Activated naive CD4-positive, alpha-beta T cell treated with anti-CD3 and anti-CD28 coated beads, Interleukin-2, amount 50 U/mL, for 16 hours (primary cell): ENCODE results near the gene SLC23A2.
"Not testable (repeated sequence)": the region's sequence is repeated elsewhere in the genome, so short reads cannot be mapped to it uniquely, and the experiment has no call there.

Source experiments
- DNase-seq: peaks from one replicate; pipeline ENCODE4 v3.0.0-alpha.2; 2020

Gene SLC23A2

DNA sequence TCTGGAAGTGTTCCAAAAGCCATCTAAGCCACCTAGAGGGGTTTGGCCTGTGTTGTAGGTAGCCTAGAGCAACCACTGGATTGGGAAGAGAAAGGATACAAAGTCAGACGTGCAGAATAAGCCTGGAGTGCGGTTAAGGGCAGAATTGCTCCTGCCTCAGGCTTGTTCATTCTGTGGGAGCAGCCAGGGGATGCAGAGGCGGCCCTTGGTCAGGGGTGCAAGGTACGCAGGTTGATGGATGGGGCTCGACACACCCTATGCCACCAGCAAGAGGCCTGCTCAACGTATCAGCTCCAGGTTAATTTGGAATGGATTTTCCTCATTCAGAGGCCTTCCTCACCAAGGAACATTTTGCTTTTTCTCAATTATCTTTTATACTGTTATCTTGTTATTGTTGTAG is 129.8 kb downstream of the SLC23A2 start:
- DNase-seq = no peak

GRCh38 chr20:4870906-4871305 is 130.4 kb downstream of the SLC23A2 start:
- DNase-seq = no peak

GRCh38 chr20:4869290-4870193 is 131.8 kb downstream of the SLC23A2 start:
- DNase-seq = no peak

DNA sequence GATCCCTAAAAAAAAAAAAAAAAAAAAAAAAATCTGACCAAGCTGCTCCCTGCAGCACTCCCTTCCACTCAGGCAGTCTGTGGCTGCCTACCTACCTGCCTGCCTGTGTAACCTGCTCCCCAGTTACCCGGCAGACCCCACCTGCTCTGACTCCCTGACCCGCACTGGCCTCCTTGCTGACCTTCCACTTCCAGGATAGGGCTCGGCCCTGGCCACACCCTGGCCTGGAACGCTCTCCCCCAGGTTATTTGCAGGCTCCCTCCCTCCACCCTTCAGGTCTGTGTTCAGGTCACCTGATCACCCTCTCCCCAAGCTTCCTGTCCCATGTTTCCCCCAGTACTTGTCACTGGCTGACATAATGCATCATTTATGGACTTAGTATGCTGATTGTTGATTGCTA is 134.3 kb downstream of the SLC23A2 start:
- DNase-seq = no peak

DNA sequence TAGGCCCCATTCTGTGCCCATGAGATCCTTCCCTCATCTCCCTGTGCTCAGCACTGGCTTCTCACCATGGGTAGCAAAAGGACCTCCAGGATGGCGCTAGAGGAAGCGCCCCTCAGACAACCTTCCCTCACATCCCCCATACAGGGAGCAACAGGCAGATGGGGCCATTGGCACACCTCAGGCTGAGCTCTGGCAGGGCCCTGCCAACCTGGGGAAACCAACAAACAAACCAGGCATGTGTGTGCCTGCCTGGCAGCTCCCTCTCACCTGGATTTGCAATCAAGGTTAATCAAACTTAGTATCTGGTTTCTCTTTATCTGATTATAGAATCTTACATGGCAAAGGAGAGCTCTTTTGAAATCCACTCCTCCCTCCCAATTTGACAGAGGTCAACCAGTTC is 134.9 kb downstream of the SLC23A2 start:
- no peak for DNase-seq

DNA sequence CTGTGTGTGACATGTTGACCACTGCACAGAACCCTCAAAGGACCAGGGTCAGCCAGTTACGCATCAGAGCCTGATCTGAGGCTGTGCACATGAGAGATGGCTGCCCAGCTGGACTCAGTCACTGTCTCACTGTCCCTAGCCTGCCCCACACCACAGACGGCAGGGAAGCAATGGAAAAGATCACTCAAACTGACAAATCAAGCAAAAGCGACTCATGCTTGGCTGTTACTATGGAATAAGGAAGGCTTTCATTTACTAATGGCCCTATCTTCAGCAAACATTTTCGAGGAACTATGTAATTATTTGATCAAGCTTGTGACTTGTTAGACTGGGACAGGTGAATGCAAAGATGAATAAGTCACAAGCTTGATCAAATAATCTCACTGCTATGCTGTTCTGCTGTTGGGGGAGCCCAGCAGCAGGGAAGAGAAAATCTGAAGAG is 137.0 kb downstream of the SLC23A2 start:
- no peak for DNase-seq

- no peak for DNase-seq
Observed at GRCh38 chr20:4862661-4863060, 138.6 kb downstream of the SLC23A2 start.

DNA sequence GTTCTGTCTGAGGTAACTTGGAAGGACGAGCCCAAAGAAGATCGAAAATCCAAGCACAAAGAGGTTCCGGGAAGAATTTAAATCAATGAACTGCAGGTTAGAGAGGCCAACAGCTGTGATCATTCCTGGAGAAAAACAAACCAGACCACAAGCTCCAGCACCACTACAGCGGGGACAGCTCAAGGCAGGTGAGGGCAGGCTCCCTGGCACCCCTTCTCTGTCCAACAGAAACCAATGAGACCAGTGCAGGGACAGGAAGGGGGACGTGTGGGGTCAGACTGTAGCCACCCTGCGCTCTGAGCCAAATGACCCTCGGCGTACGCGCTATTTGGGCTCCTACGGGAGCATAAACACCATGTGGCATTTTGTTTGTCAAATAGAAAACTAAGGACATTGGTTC is 139.3 kb downstream of the SLC23A2 start:
- DNase-seq = no peak

GRCh38 chr20:4858000-4858399 is 143.3 kb downstream of the SLC23A2 start:
- no peak for DNase-seq

DNA sequence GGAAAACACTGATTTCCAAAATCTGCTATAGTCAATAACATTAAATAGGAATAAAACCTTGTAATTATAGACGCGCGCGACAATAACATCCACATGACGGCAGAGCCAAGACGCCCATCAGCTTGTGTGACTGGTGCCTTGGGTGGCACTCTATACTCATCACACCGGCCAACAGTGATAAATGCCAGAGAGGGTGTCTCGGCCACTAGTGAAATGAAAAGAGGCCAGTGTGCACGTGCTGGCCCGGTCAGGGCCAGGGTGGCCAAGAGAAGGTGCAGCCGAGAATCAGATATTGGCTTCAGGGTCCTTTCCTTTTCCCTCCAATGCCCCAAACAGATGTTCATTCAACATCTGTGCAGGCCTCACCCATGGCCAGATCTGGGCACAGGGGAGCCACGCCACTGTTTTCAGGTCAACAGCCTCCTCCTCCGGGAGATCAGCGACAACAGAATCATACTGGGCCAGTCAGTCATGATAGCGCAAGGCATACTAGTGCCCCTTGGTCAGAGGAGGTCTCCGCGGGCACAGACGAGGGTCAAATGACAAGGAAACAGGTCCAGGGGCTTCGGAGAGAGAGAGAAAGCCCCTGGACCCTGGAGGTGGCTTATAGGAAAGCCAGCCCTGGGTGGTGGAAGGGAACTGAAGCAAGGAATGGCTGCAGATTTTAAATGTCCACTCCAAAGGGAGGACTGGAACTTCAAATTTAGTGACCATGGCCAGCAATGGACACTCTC is 145.1 kb downstream of the SLC23A2 start:
- no peak for DNase-seq

- no peak for DNase-seq
Observed at GRCh38 chr20:4855555-4855954, 145.8 kb downstream of the SLC23A2 start.

GRCh38 chr20:4855097-4855496 is 146.2 kb downstream of the SLC23A2 start:
- no peak for DNase-seq

GRCh38 chr20:4854561-4854901 is 146.8 kb downstream of the SLC23A2 start:
- DNase-seq = no peak

DNA sequence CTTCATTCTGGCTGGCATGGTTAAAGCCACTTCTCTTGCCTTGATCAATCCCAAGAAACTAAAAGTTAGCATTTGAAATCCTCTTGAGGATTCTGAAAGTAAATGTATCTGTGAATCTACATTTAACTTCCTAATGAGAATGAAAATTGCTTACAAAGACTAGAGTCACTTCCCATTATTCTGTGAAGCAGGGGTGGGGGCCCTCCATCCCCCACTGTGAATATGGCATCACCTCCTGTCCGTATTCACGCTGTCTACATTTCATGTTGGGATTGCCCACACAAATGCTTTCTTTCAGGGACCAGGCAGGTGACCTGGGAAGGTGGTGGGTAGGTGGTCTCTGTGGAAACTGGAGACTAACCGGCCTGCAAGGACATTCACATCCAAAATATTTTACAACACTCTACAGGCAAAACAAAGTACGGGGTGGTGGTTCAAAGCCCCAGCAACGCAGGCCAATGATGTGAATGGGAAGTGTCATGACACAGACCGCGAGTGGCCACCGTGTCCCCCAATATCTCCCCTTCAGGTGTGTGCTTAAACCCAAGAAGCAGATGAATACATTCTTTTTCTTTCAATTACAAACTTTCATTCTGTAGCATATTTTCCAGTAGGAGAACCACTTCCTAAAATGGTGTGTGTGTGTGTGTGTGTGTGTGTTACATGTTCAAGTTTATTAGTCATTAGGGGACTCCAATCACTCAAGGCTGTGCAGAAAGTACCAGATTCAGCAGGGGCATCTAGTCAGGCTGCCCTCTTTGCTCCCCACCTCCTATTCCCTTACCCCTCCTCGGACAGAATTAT is 147.4 kb downstream of the SLC23A2 start:
- DNase-seq = no peak

DNA sequence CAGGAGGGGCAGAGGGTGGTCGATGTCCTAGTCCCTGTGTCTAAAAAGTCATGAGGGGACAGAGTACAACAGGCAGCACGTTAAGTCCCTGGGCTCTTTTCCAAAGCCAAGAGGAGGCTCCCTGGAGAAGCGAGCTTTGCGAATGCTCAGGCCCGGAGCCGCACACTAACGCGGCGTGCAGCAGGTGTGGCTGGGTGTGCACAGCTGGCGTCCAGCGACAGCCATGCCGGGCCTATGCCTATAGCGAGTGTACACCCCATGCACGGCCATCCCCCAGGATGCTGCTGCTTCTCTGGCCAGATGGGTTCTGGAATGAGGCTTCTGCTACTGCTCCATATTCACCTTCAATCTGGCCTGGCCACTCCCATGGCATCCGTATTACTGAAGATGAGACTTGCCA is 148.3 kb downstream of the SLC23A2 start:
- no peak for DNase-seq

- no peak for DNase-seq
Observed at GRCh38 chr20:4850960-4851359, 150.3 kb downstream of the SLC23A2 start.

DNA sequence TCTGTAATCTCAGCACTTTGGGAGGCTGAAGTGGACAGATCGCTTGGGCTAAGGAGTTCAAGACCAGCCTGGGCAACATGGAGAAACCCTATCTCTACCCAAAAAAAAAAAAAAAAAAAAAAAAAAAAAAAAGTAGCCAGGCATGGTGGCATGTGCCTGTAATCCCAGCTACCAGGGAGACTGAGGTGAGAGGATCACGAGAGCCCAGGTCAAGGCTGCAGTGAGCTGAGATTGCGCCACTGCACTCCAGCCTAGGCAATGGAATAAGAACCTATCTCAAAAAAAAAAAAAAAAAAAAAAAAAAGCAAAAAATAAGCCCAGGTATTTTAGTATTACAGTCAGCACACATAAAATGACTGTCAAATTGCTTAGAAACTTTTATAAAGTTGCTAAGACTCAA is 152.5 kb downstream of the SLC23A2 start:
- DNase-seq = not testable (repeated sequence)

DNA sequence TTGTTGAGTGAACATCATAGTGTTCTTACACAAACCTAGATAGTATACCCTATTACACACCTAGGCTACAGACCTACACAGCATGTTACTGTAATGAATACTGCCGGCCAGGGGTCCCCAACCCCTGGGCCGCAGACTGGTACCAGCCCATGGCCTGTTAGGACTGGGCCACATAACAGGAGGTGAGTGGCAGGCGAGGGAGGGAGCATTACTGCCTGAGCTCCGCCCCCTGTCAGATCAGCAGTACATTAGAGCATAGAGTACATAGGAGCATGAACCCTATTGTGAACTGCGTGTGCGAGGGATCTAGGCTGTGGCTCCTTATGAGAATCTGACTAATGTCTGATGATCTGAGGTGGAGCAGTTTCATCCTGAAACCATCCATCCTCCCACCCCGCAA is 153.3 kb downstream of the SLC23A2 start:
- DNase-seq = no peak

- no peak for DNase-seq
Observed at GRCh38 chr20:4846821-4847220, 154.5 kb downstream of the SLC23A2 start.

- DNase-seq = no peak
Observed at GRCh38 chr20:4844751-4845465, 156.4 kb downstream of the SLC23A2 start.

GRCh38 chr20:4844325-4844724 is 157.0 kb downstream of the SLC23A2 start:
- no peak for DNase-seq

GRCh38 chr20:4840801-4841200 is 160.5 kb downstream of the SLC23A2 start:
- no peak for DNase-seq

DNA sequence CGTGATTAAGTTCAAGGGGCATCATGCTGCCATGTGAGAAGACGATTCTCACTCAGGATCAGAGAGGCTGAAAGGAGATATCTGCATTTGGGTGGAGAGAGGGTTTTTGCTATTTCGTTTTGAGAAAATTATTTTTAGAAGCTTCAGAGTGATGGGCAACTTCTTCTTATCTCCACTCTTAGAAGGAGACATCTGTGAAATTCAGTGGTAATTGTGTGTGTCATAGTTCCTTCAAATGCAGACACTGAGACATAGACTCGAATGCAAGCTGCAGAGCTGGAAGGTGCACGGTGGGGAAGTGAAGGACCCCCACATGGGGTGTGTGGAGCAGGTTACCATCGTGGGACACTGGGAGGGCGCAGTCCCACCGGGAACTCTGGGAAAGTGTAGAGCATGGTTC is 162.8 kb downstream of the SLC23A2 start:
- no peak for DNase-seq
